ENCODE measurements around the gene IPO4. TPM values are rescaled to one million over a fixed set of nuclear protein-coding genes. Genes with fewer than 3 reads are reported as not detected.
A peak's percentile ranks its signal among the peaks of the same experiment; 100 is the strongest.

The IPO4 gene
- total RNA-seq, 2 experiments from 2014 or later: 36.6 to 37.9 TPM

DNA sequence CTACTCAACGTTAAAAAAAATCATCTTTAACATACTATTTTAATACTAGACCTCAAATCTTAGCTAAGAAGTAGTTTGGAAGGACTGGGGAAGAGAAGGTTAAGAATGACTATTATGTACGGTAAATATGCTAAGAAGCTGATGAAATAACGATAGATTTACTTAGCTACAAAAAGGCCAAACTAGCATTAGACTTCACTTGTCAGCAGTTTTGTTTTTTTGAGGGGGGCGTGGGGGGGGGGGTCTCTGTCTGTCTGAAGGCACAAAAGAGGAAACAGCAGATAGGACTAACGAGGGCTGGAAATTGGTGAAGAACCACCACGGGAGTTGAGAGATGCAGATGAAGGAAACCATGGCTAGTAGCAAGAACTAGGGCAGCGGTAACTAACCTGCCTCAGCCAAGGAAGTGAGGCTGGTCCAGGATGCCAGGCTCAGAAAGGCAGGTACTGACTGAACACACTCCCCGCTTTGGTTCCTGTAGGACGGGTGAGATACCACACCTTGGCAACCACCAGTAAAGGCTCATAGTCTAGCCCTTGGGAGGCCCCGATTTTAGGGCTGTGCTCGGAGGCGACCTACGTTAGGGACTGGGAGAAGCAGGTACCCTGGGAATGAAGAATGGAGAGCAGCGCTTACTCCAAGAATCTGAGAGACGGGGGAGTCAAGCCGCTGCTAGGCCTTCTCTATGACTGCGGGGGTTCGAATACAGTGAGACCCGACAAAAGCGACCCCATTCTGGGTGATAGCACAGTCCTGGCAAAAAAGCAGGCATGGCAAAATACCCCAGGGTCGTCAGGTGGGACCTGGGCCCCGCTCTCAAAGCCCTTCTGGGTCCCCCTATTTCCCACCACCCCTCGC is 42.9 kb upstream of the IPO4 start:
- H3K4me3 ChIP-seq (ENCODE audit: low read length): peak overlapping the region; percentile 98
- intact Hi-C loops (cut with DNase I, micrococcal nuclease): loop anchor here (1.0 to 5.0 kb wide), 10 partner anchors 11 to 211 kb away; partner anchors contain the start of genes PSME2 (in 2 of the 2), RABGGTA (in 2 of the 2), RNF31 (in 2 of the 2) and TINF2 (in 2 of the 2)
- peaks cover 42% of the 10 kb centered on the region for H3K36me3 ChIP-seq (ENCODE audit: insufficient read depth, low read length)
- H3K9me3 Mint-ChIP-seq: no peaks in the 10 kb centered on the region
- ChIA-PET POLR2A (interaction anchor here (0.8 to 2.6 kb wide), 5 partner anchors 11 to 96 kb away, joined by 4 to 40 read pairs (median 5); partner anchors contain the start of genes CHMP4A, MDP1, PSME1 and TINF2), CTCF (interaction anchor here (0.7 to 1.5 kb wide), 3 partner anchors 11 to 123 kb away, joined by 3 to 6 read pairs (median 3); partner anchors contain the start of gene TINF2)
- no peaks in the 10 kb centered on the region for H3K9me3 ChIP-seq (ENCODE audit: control insufficient read depth in 1 of 2, insufficient read depth in 1 of 2, low read length in 2 of 2)
- H3K27me3 Mint-ChIP-seq: no peaks in the 10 kb centered on the region
- peaks cover 29% of the 10 kb centered on the region for H3K4me1 ChIP-seq (ENCODE audit: insufficient read depth, low read length)
- ATAC-seq (ENCODE audit: poor library complexity) (peak; percentile 25), DNase-seq (peak in 6 of 14 experiments; percentile 10 to 56 (median 38))
- H3K27me3 ChIP-seq (ENCODE audit: control insufficient read depth in 1 of 2, insufficient read depth in 2 of 2, low read length in 2 of 2): no peaks in the 10 kb centered on the region
- peaks cover 66% of the 10 kb centered on the region for H3K4me1 Mint-ChIP-seq (ENCODE audit: low read depth)
- no peak for TF ChIP-seq CTCF (IDR thresholded peaks at IDR 0.05)
- peaks cover 72% of the 10 kb centered on the region for H3K36me3 Mint-ChIP-seq (ENCODE audit: low read depth)
- peak overlapping the region; percentile 93 for H3K27ac Mint-ChIP-seq
- peak overlapping the region; percentile 81 to 95 for H3K27ac ChIP-seq (ENCODE audit: low read depth in 1 of 2, low read length in 2 of 2)
- H3K4me3 Mint-ChIP-seq: peak overlapping the region; percentile 96

DNA sequence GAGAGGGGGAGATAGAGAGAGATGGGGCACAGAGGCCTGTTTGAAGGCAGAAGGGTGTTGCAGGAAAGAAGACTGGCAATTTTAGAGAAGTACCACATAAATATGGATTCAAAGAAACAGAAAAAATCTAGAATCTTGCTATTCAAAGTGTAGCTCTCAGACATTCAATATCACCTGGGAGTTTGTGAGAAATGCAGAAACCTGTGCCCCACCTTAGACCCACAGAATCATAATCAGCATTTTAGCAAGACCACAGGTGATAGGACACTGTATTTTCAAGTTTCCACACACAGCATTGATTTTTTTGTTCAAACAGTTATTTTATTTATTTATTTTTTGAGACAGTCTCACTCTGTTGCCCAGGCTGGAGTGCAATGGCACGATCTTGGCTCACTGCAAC is 40.3 kb upstream of the IPO4 start:
- ChIA-PET CTCF (interaction anchor here (0.7 to 1.4 kb wide), 3 partner anchors 13 to 79 kb away, joined by 3 to 7 read pairs (median 3); partner anchors contain the start of genes CIDEB and MDP1), POLR2A (interaction anchor here (0.8 kb wide), 1 partner anchor 13 kb away, joined by 4 read pairs; the partner anchor contains the start of gene TINF2)
- Histone ChIP-seq H3K36me3 (ENCODE audit: insufficient read depth, low read length) (peaks cover 18% of the 10 kb centered on the region), H3K9me3 (ENCODE audit: control insufficient read depth in 1 of 2, insufficient read depth in 1 of 2, low read length in 2 of 2) (no peaks in the 10 kb centered on the region), H3K4me1 (ENCODE audit: insufficient read depth, low read length) (peaks cover 27% of the 10 kb centered on the region), H3K27ac (ENCODE audit: low read depth in 1 of 2, low read length in 2 of 2) (no peak overlapping the region), H3K4me3 (ENCODE audit: low read length) (no peak overlapping the region), H3K27me3 (ENCODE audit: control insufficient read depth in 1 of 2, insufficient read depth in 2 of 2, low read length in 2 of 2) (no peaks in the 10 kb centered on the region)
- no peak for TF ChIP-seq CTCF (IDR thresholded peaks at IDR 0.05)
- Mint-ChIP-seq H3K4me3 (no peak overlapping the region), H3K9me3 (no peaks in the 10 kb centered on the region), H3K27me3 (no peaks in the 10 kb centered on the region), H3K27ac (peak overlapping the region; percentile 64), H3K36me3 (ENCODE audit: low read depth) (peaks cover 55% of the 10 kb centered on the region), H3K4me1 (ENCODE audit: low read depth) (peaks cover 50% of the 10 kb centered on the region)
- ATAC-seq (ENCODE audit: poor library complexity) (no peak), DNase-seq (no peak)
- intact Hi-C loops (cut with DNase I, micrococcal nuclease): no loop called here

- Histone ChIP-seq H3K36me3 (ENCODE audit: insufficient read depth, low read length) (peaks cover 17% of the 10 kb centered on the region), H3K9me3 (ENCODE audit: control insufficient read depth in 1 of 2, insufficient read depth in 1 of 2, low read length in 2 of 2) (no peaks in the 10 kb centered on the region), H3K4me3 (ENCODE audit: low read length) (no peak overlapping the region), H3K27me3 (ENCODE audit: control insufficient read depth in 1 of 2, insufficient read depth in 2 of 2, low read length in 2 of 2) (no peaks in the 10 kb centered on the region), H3K4me1 (ENCODE audit: insufficient read depth, low read length) (peaks cover 9% of the 10 kb centered on the region), H3K27ac (ENCODE audit: low read depth in 1 of 2, low read length in 2 of 2) (no peak overlapping the region)
- ATAC-seq (ENCODE audit: poor library complexity) (no peak), DNase-seq (no peak)
- intact Hi-C loops (cut with DNase I, micrococcal nuclease): no loop called here
- no peaks in the 10 kb centered on the region for H3K27me3 Mint-ChIP-seq
- ChIA-PET POLR2A (no interaction called here), CTCF (interaction anchor here (1.2 kb wide), 1 partner anchor 10 kb away, joined by 3 read pairs; the partner anchor contains the start of gene MDP1)
- no peaks in the 10 kb centered on the region for H3K9me3 Mint-ChIP-seq
- H3K4me1 Mint-ChIP-seq (ENCODE audit: low read depth): peaks cover 27% of the 10 kb centered on the region
- peaks cover 35% of the 10 kb centered on the region for H3K36me3 Mint-ChIP-seq (ENCODE audit: low read depth)
- H3K4me3 Mint-ChIP-seq: no peak overlapping the region
- no peak for TF ChIP-seq CTCF (IDR thresholded peaks at IDR 0.05)
- no peak overlapping the region for H3K27ac Mint-ChIP-seq
Observed at GRCh38 chr14:24226473-24226872, 37.9 kb upstream of the IPO4 start.
